ENCODE measurements around the gene PSEN1. TPM values are rescaled to one million over a fixed set of nuclear protein-coding genes. Genes with fewer than 3 reads are reported as not detected.

The PSEN1 gene
- total RNA-seq, 1 experiment from 2014 or later, result 49.9 TPM

DNA sequence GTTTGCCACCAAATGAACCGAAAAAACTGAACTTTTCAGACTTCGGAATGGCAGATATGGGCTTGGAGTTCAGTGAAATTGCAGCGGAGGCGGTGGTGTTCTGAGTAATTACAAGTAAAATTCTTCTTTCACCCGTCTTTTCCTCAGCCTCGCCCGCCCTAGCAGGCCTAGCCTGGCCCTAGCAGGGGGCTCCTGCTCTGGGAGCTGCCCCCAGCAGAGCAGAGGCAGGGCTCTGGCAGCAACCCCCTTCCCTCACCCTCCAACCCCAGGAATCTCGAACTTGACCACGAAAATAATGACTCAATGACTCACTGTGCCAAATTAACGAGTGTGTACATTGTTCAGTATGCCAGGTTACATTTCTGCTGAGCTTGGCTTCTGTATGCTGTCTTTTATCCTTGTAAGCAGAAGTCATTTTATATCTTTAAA lies 102.1 kb downstream of the PSEN1 start:
- H3K36me3 Mint-ChIP-seq (ENCODE audit: insufficient read depth in 1 of 3, low read depth in 3 of 3), result peaks cover 0 to 3% (median 0%) of the 10 kb centered on the region in 3 experiments; a peak in 1 of 7 replicates
- peak overlapping the region; percentile 25 for H3K9ac ChIP-seq (ENCODE audit: extremely low read depth, insufficient read length, low read length)
- no peak overlapping the region for H2BK5ac ChIP-seq (ENCODE audit: insufficient read length, low read length)
- no peak overlapping the region for H2BK120ac ChIP-seq (ENCODE audit: low read depth, low read length, poor library complexity, severe bottlenecking)
- H3K27ac ChIP-seq (ENCODE audit: insufficient read length, low read depth, low read length), result no peak overlapping the region
- no peaks in the 10 kb centered on the region for H3K79me1 ChIP-seq (ENCODE audit: insufficient read depth, low read depth, low read length, poor library complexity, severe bottlenecking)
- H4K8ac ChIP-seq (replicated peaks; ENCODE audit: insufficient read length, low read depth, low read length), result no peak overlapping the region
- H3K27me3 ChIP-seq (ENCODE audit: insufficient read depth, low read length), result peaks cover 20% of the 10 kb centered on the region
- no peak overlapping the region for H4K5ac ChIP-seq (ENCODE audit: insufficient read length, low read depth, low read length)
- no peak overlapping the region for H2BK15ac ChIP-seq (ENCODE audit: low read depth, low read length)
- no peaks in the 10 kb centered on the region for H3K9me3 ChIP-seq (ENCODE audit: control insufficient read depth, low read depth, low read length)
- WGBS (ENCODE audit: extremely low coverage, insufficient read length, low lambda C conversion rate), result no CpG with 5 or more reads among the region's 10 CpGs
- peaks cover 55 to 64% of the 10 kb centered on the region in 2 experiments for H3K4me1 Mint-ChIP-seq
- H2BK20ac ChIP-seq (ENCODE audit: low read depth, low read length, poor library complexity, severe bottlenecking), result no peak overlapping the region
- no peak overlapping the region for H3K56ac ChIP-seq (ENCODE audit: insufficient read length, low read depth, low read length)
- peak overlapping the region; percentile 47 for H3K4me2 ChIP-seq (ENCODE audit: insufficient read depth, insufficient read length, low read length)
- H4K20me1 ChIP-seq (ENCODE audit: control insufficient read depth, insufficient read depth, insufficient read length), result no peaks in the 10 kb centered on the region
- H3K79me2 ChIP-seq (ENCODE audit: insufficient read depth, low read length), result no peaks in the 10 kb centered on the region
- H3K9me3 Mint-ChIP-seq, result no peaks in the 10 kb centered on the region; a peak in 1 of 5 replicates
- peaks cover 71% of the 10 kb centered on the region for H3K27me3 Mint-ChIP-seq (ENCODE audit: low read depth)
- H3K4ac ChIP-seq (ENCODE audit: low read depth, low read length), result no peak overlapping the region
- no peak overlapping the region for H4K91ac ChIP-seq (ENCODE audit: insufficient read length, low read depth, low read length)
- peak overlapping the region; percentile 55 to 77 for H3K4me3 Mint-ChIP-seq
- no peak overlapping the region for H3K18ac ChIP-seq (ENCODE audit: insufficient read length, low read depth, low read length)
- H2AK5ac ChIP-seq (ENCODE audit: insufficient read length, low read length), result no peak overlapping the region
- H3K23me2 ChIP-seq (ENCODE audit: insufficient read length, low read depth, low read length, poor library complexity, severe bottlenecking), result peaks cover 16% of the 10 kb centered on the region
- no peak overlapping the region for H3K14ac ChIP-seq (ENCODE audit: insufficient read depth, low read length)
- H3K27ac Mint-ChIP-seq, result no peak overlapping the region
- no peak overlapping the region for H3K23ac ChIP-seq (ENCODE audit: insufficient read length, low read depth, low read length)
- H3K4me1 ChIP-seq (ENCODE audit: insufficient read depth, low read length), result peaks cover 4% of the 10 kb centered on the region; the same call in 1 of the 2 replicates
- H2BK12ac ChIP-seq (ENCODE audit: insufficient read length, low read depth, low read length), result no peak overlapping the region
- no peak overlapping the region for H3T11ph ChIP-seq (ENCODE audit: low read length)
- no peak for DNase-seq
- TF ChIP-seq, protein P1, sequence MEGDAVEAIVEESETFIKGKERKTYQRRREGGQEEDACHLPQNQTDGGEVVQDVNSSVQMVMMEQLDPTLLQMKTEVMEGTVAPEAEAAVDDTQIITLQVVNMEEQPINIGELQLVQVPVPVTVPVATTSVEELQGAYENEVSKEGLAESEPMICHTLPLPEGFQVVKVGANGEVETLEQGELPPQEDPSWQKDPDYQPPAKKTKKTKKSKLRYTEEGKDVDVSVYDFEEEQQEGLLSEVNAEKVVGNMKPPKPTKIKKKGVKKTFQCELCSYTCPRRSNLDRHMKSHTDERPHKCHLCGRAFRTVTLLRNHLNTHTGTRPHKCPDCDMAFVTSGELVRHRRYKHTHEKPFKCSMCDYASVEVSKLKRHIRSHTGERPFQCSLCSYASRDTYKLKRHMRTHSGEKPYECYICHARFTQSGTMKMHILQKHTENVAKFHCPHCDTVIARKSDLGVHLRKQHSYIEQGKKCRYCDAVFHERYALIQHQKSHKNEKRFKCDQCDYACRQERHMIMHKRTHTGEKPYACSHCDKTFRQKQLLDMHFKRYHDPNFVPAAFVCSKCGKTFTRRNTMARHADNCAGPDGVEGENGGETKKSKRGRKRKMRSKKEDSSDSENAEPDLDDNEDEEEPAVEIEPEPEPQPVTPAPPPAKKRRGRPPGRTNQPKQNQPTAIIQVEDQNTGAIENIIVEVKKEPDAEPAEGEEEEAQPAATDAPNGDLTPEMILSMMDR (conservative IDR thresholded peaks at IDR 0.05), result no peak
- H2AFZ ChIP-seq (ENCODE audit: low read length), result no peak overlapping the region
